ENCODE data around the gene TBC1D9. TPM values are rescaled to one million over a fixed set of nuclear protein-coding genes. Genes with fewer than 3 reads are reported as not detected.
"Not testable (repeated sequence)": the region's sequence is repeated elsewhere in the genome, so short reads cannot be mapped to it uniquely, and the experiment has no call there.

Gene TBC1D9
- total RNA-seq, 1 donor from 2014 or later: 42.6 TPM

DNA sequence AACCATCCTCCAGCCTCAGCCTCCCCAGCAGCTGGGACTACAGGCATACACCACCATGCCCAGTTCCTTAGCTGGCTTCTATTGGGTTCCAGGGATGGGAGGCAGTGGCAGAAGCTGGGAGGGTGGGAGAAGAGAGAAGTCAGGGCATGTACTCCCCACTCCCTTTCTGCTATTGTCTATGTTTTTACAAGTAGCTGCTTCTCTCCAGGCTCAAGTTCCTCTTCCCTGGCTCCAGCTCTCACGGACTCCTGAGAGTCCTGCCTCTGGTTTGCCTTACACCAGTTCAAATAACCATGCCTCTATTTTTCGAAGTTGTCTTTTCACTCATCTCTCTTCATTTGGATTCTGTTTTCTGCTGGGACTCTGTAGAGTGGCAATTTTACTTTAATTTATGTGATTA lies 2.9 kb downstream of the TBC1D9 start:
- no peak overlapping the region for H3K4me3 ChIP-seq
- TF ChIP-seq, protein P1, sequence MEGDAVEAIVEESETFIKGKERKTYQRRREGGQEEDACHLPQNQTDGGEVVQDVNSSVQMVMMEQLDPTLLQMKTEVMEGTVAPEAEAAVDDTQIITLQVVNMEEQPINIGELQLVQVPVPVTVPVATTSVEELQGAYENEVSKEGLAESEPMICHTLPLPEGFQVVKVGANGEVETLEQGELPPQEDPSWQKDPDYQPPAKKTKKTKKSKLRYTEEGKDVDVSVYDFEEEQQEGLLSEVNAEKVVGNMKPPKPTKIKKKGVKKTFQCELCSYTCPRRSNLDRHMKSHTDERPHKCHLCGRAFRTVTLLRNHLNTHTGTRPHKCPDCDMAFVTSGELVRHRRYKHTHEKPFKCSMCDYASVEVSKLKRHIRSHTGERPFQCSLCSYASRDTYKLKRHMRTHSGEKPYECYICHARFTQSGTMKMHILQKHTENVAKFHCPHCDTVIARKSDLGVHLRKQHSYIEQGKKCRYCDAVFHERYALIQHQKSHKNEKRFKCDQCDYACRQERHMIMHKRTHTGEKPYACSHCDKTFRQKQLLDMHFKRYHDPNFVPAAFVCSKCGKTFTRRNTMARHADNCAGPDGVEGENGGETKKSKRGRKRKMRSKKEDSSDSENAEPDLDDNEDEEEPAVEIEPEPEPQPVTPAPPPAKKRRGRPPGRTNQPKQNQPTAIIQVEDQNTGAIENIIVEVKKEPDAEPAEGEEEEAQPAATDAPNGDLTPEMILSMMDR (IDR thresholded peaks at IDR 0.05): no peak
- ATAC-seq: no peak

DNA sequence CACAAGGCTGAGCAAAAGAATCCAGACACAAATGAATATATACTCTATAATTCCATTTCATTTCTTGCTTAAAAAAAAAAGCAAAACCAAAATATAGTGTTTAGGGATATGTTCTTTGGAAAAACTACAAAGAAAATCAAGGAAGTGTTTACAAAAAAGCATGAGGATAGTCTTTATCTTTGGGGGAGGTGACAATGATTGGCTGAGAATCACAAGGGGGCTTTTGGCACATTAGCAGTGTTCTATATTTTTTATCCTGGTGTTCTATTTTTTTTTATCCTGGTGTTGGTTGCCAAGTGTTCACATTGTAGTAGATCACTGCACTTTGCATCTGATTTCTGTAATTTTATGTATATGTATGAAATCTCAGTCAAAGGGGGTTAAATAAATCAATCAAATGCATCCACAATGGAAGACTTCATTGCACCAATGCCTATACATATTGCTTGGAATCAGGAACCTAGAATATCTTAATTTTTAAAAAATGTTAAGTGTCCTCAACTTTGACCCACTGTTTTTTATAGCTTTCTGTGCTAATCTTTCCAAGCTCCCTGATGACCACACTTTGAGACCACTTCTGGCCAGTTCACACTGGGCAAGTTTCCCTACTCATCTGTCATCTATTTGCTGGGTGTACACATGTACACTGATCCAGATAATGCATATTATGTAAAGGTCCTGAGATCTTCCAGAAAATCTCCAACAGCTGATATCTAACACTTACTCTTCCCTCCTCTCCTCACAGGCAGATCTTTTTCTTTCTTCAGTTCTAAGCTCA lies 3.7 kb downstream of the TBC1D9 start:
- intact Hi-C loops (cut with DNase I): no loop called here
- Histone ChIP-seq H3K9me3 (no peaks in the 10 kb centered on the region), H3K27me3 (ENCODE audit: low read depth) (no peaks in the 10 kb centered on the region), H3K36me3 (no peaks in the 10 kb centered on the region), H3K4me3 (no peak overlapping the region), H3K4me1 (peaks cover 36% of the 10 kb centered on the region), H3K27ac (no peak overlapping the region)
- DNase-seq: no peak
- ATAC-seq: no peak
- TF ChIP-seq, protein P1 (IDR thresholded peaks at IDR 0.05): no peak

More for the DNA sequence above, 2.9 kb downstream of the TBC1D9 start:
- H3K27ac ChIP-seq: no peak overlapping the region
- H3K9me3 ChIP-seq: no peaks in the 10 kb centered on the region
- no peak for DNase-seq
- intact Hi-C loops (cut with DNase I): no loop called here
- peaks cover 43% of the 10 kb centered on the region for H3K4me1 ChIP-seq
- H3K27me3 ChIP-seq (ENCODE audit: low read depth): no peaks in the 10 kb centered on the region
- H3K36me3 ChIP-seq: no peaks in the 10 kb centered on the region

DNA sequence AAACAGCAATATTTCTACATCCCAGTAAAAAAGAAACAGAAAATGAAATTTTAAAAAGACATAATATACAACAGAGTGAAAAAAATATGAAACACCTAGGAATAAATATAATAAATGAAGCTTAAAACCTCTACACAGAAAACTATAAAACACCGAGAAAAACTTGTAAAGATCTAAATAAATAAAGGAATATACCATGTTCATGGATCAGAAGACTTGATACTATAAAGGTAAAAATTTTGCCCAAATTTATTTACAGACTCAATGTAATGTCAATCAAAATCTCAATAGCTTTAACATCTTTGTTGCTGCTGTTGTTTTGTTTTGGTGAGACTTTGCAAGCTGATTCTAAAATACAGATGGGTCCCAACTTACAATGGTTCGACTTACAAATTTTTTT lies 5.7 kb downstream of the TBC1D9 start:
- H3K27me3 ChIP-seq (ENCODE audit: low read depth): no peaks in the 10 kb centered on the region
- no peak overlapping the region for H3K27ac ChIP-seq
- H3K4me3 ChIP-seq: no peak overlapping the region
- no peaks in the 10 kb centered on the region for H3K36me3 ChIP-seq
- H3K4me1 ChIP-seq: peaks cover 25% of the 10 kb centered on the region
- intact Hi-C loops (cut with DNase I): no loop called here
- no peaks in the 10 kb centered on the region for H3K9me3 ChIP-seq
- ATAC-seq (no peak), DNase-seq (no peak)
- TF ChIP-seq, protein P1 (IDR thresholded peaks at IDR 0.05): no peak

DNA sequence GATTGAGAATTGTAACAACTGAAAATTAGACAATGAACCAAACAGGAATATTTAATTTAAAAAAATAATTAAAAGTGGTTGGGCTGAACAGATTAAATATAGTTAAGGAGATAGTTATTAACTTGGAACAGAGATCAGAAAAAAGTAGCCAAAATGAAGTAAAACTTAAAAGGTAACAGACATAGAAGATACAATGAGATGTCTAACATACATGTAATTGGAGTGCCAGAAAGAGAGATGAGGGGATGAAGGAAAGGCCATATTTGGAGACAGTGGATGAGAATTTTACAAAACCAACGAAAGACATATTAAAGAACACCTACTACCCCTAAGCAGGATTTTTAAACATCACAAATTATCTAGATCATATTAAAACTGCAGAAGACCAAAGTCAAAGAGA lies 8.0 kb downstream of the TBC1D9 start:
- Histone ChIP-seq H3K4me3 (no peak overlapping the region), H3K27me3 (ENCODE audit: low read depth) (no peaks in the 10 kb centered on the region), H3K4me1 (peaks cover 14% of the 10 kb centered on the region), H3K9me3 (no peaks in the 10 kb centered on the region), H3K27ac (no peak overlapping the region), H3K36me3 (no peaks in the 10 kb centered on the region)
- TF ChIP-seq, protein P1 (IDR thresholded peaks at IDR 0.05): no peak
- no peak for ATAC-seq
- intact Hi-C loops (cut with DNase I): no loop called here
- DNase-seq: no peak

- H3K4me3 ChIP-seq; H3K27me3 ChIP-seq (ENCODE audit: low read depth); intact Hi-C loops (cut with DNase I); DNase-seq; H3K9me3 ChIP-seq; ATAC-seq; H3K27ac ChIP-seq; H3K36me3 ChIP-seq: not testable (repeated sequence)
- peaks cover 21% of the 10 kb centered on the region for H3K4me1 ChIP-seq
These were observed 9.6 kb downstream of the TBC1D9 start for GRCh38 chr4:140746546-140746945.

DNA sequence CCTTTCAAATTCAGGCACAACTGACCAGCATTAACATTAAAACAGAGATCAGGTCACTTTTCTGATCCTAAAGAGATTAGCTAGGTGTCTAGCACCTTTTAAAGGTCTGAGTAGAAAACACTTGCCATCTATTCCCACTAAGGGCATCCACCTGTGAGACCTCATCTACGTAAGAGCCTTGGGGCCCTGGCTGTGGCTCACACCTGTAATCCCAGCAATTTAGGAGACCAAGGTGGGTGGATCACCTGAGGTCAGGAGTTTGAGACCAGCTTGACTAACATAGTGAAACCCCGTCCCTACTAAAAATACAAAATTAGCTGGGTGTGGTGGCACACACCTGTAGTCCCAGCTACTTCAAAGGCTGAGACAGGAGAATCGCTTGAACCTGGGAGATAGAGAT lies 11.8 kb downstream of the TBC1D9 start:
- intact Hi-C loops (cut with DNase I): no loop called here
- DNase-seq (no peak), ATAC-seq (no peak)
- Histone ChIP-seq H3K4me3 (no peak overlapping the region), H3K36me3 (no peaks in the 10 kb centered on the region), H3K9me3 (no peaks in the 10 kb centered on the region), H3K27me3 (ENCODE audit: low read depth) (no peaks in the 10 kb centered on the region), H3K27ac (no peak overlapping the region), H3K4me1 (peaks cover 30% of the 10 kb centered on the region)
- TF ChIP-seq, protein P1 (IDR thresholded peaks at IDR 0.05): no peak

All from lower lobe of right lung (tissue), 2 donors.